PC-9 (cell line): Measurements from ENCODE around the gene KISS1. TPM values are rescaled to one million over a fixed set of nuclear protein-coding genes. Genes with fewer than 3 reads are reported as not detected.
A peak's percentile ranks its signal among the peaks of the same experiment; 100 is the strongest.

Experiments
- BruUV-seq: library from RNA; stranded (reverse); fragments of 400-500 nt; replicated peaks from 2 replicates; lab custom pipeline; 2021; lab: Mats Ljungman, UMichigan
- CTCF ChIA-PET: fragments of 300-600 bp; sonication (Branson Sonifier 250); formaldehyde crosslinking; loops from one replicate; lab custom pipeline; 2022; ENCODE audit warnings: antibody characterized with exemption; lab: Charles Lee
- POLR2A ChIA-PET: fragments of 300-600 bp; sonication (Branson Sonifier 250); formaldehyde crosslinking; loops from one replicate; lab custom pipeline; 2022; ENCODE audit warnings: antibody characterized with exemption; ENCODE audit not compliant: unreplicated experiment; lab: Charles Lee
- DNase-seq, 2 experiments: peaks; one replicate each; pipeline versions ENCODE4 v3.0.0 to v3.0.0-alpha.2; 2015 to 2022; ENCODE audit warnings: mixed read lengths in 1 of 2
- H2AFZ ChIP-seq: fragments of 200-600 bp; sonication (generic); 2 replicates; pipeline ENCODE4 v1.8.1; 2017; ENCODE audit warnings: antibody characterized with exemption
- H3F3A ChIP-seq: fragments of 200-600 bp; sonication (generic); 2 replicates; pipeline ENCODE4 v1.8.1; 2017; ENCODE audit warnings: antibody characterized with exemption, mild to moderate bottlenecking, low read depth; ENCODE audit not compliant: insufficient read depth
- H3K27ac ChIP-seq: fragments of 200-600 bp; sonication (generic); 2 replicates; pipeline ENCODE4 v1.6.1; 2016; ENCODE audit warnings: mixed run types
- H3K27me3 ChIP-seq: fragments of 200-600 bp; sonication (generic); 2 replicates; pipeline ENCODE4 v1.6.1; 2016; ENCODE audit warnings: low read depth, mixed run types; ENCODE audit not compliant: insufficient read depth
- H3K36me3 ChIP-seq: fragments of 200-600 bp; sonication (generic); 2 replicates; pipeline ENCODE4 v1.6.1; 2016; ENCODE audit warnings: low read depth, mixed run types
- H3K4me1 ChIP-seq: fragments of 200-600 bp; sonication (generic); replicated peaks from 2 replicates; pipeline ENCODE4 v1.6.1; 2016; ENCODE audit warnings: mixed run types; ENCODE audit not compliant: insufficient read depth
- H3K4me2 ChIP-seq: fragments of 200-600 bp; sonication (generic); 2 replicates; pipeline ENCODE4 v1.6.1; 2017; ENCODE audit warnings: mixed run types
- H3K4me3 ChIP-seq: fragments of 200-600 bp; sonication (generic); 2 replicates; pipeline ENCODE4 v1.6.1; 2016; ENCODE audit warnings: mixed run types
- H3K79me2 ChIP-seq: fragments of 200-600 bp; sonication (generic); 2 replicates; pipeline ENCODE4 v1.6.1; 2017; ENCODE audit warnings: low read depth, mixed run types
- H3K9me2 ChIP-seq: fragments of 200-600 bp; sonication (generic); 2 replicates; pipeline ENCODE4 v1.8.1; 2017; ENCODE audit warnings: mild to moderate bottlenecking; ENCODE audit not compliant: insufficient read depth
- H3K9me3 ChIP-seq: fragments of 200-600 bp; sonication (generic); 2 replicates; pipeline ENCODE4 v1.8.1; 2016; ENCODE audit warnings: low read depth; ENCODE audit not compliant: insufficient read depth
- H4K20me1 ChIP-seq: fragments of 200-600 bp; sonication (generic); 2 replicates; pipeline ENCODE4 v1.8.1; 2017; ENCODE audit not compliant: insufficient read depth
- EZH2 ChIP-seq: fragments of 200-600 bp; sonication (generic); IDR thresholded peaks from 2 replicates; pipeline ENCODE4 v1.8.0; 2017; ENCODE audit warnings: antibody characterized with exemption, low read depth
- intact Hi-C: fragments of 100-400 bp; cut with micrococcal nuclease; formaldehyde crosslinking; loops from one replicate; pipeline ENCODE4 v1.10.0; 2022; ENCODE audit not compliant: unreplicated experiment
- total RNA-seq: library from RNA; stranded (reverse); gene quantifications from 2 replicates; pipeline ENCODE4 v1.2.3, GENCODE V29; 2021
- TF ChIP-seq, protein P1 (sequence below): fragments of 200-600 bp; sonication (generic); conservative IDR thresholded peaks from 2 replicates; pipeline ENCODE4 v1.6.1; 2017; ENCODE audit warnings: mixed run types, antibody characterized with exemption, mild to moderate bottlenecking, moderate library complexity

Gene KISS1
- total RNA-seq, 1 experiment from 2014 or later = 5.2 TPM

DNA sequence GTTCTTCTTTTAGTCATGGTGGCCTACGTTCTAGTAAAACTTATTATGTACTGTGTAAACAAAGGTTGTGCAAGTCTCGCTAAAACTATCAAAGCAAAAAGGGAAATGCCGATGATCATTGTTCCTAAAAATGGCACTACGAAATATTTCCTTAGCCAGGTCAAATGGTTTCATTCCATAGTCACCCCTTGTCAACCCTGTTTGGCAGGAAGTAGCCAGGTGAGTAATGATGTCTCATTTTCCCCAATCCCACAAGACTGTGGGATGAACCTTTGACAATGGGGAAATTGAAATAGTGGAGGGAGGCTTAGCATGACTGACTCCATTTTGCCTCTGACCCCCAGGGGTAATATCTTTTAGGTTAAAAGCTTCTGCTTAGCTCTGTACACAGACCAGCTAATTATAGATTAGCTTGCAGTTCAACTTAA, 24.5 kb downstream of the KISS1 start:
- TF ChIP-seq EZH2 = no peak
- TF ChIP-seq, protein P1, sequence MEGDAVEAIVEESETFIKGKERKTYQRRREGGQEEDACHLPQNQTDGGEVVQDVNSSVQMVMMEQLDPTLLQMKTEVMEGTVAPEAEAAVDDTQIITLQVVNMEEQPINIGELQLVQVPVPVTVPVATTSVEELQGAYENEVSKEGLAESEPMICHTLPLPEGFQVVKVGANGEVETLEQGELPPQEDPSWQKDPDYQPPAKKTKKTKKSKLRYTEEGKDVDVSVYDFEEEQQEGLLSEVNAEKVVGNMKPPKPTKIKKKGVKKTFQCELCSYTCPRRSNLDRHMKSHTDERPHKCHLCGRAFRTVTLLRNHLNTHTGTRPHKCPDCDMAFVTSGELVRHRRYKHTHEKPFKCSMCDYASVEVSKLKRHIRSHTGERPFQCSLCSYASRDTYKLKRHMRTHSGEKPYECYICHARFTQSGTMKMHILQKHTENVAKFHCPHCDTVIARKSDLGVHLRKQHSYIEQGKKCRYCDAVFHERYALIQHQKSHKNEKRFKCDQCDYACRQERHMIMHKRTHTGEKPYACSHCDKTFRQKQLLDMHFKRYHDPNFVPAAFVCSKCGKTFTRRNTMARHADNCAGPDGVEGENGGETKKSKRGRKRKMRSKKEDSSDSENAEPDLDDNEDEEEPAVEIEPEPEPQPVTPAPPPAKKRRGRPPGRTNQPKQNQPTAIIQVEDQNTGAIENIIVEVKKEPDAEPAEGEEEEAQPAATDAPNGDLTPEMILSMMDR = no peak
- Histone ChIP-seq H3K79me2 (peaks cover 27% of the 10 kb centered on the region), H3K9me2 (no peaks in the 10 kb centered on the region), H3K4me1 (peaks cover 53% of the 10 kb centered on the region), H3K36me3 (peaks cover 10% of the 10 kb centered on the region; the same call in 1 of the 2 replicates), H3K27me3 (no peaks in the 10 kb centered on the region), H3K27ac (peak overlapping the region; percentile 88), H3K9me3 (peaks cover 24% of the 10 kb centered on the region), H4K20me1 (no peaks in the 10 kb centered on the region), H3K4me3 (no peak overlapping the region), H2AFZ (no peak overlapping the region), H3F3A (peaks cover 22% of the 10 kb centered on the region), H3K4me2 (peak overlapping the region; percentile 58)
- ChIA-PET POLR2A (no interaction called here), CTCF (interaction anchor here (0.9 to 1.6 kb wide), 2 partner anchors 19 to 27 kb away, joined by 3 to 5 read pairs; no protein-coding TSS in a partner anchor)
- intact Hi-C loops = loop anchor here (1.0 to 5.0 kb wide), 3 partner anchors 19 to 336 kb away; no protein-coding TSS in a partner anchor
- no TSS peak for BruUV-seq
- DNase-seq = peak; percentile 68 to 99

- Histone ChIP-seq H3K79me2 (peaks cover 15% of the 10 kb centered on the region), H3K9me2 (no peaks in the 10 kb centered on the region), H3K36me3 (peaks cover 10% of the 10 kb centered on the region; the same call in 1 of the 2 replicates), H3K4me2 (peak overlapping the region; percentile 6; the same call in 1 of the 2 replicates), H4K20me1 (no peaks in the 10 kb centered on the region), H3K27ac (peak overlapping the region; percentile 88), H3K27me3 (no peaks in the 10 kb centered on the region), H3K4me1 (peaks cover 45% of the 10 kb centered on the region), H3K9me3 (peaks cover 24% of the 10 kb centered on the region), H3K4me3 (no peak overlapping the region), H2AFZ (no peak overlapping the region), H3F3A (peaks cover 22% of the 10 kb centered on the region)
- no peak for DNase-seq
- TF ChIP-seq, protein P1 = no peak
- TF ChIP-seq EZH2 = no peak
- ChIA-PET CTCF (no interaction called here), POLR2A (interaction anchor here (0.6 kb wide), 1 partner anchor 224 kb away, joined by 3 read pairs; no protein-coding TSS in a partner anchor)
- BruUV-seq = no TSS peak
- intact Hi-C loops = loop anchor here (1.0 to 5.0 kb wide), 2 partner anchors 28 to 337 kb away; no protein-coding TSS in a partner anchor
Observed at GRCh38 chr1:204170494-204171155, 25.7 kb downstream of the KISS1 start.

DNA sequence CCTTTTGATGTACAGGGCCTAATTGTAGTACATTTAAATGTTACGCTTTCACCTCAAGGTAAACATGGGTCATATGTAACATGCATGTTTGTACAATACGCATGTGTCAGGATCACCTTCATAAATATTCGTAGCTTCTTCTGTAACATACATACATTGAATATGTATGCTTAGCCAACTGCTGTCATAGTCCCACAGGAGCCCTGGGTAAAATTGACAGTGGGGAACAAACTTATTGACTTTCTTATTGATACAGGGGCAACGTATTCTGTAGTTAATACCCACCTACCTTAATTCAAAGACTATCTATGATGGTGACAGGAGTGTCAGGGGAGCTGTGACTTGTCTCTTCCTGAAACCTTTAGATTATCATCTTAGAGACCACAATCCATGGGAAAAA, 26.4 kb downstream of the KISS1 start:
- H3K27ac ChIP-seq = peak overlapping the region; percentile 88; the same call in 1 of the 2 replicates
- no peak overlapping the region for H3K4me3 ChIP-seq
- no peaks in the 10 kb centered on the region for H3K27me3 ChIP-seq
- intact Hi-C loops = loop anchor here (5.0 kb wide), 1 partner anchor 337 kb away; no protein-coding TSS in a partner anchor
- POLR2A ChIA-PET = interaction anchor here (0.6 kb wide), 1 partner anchor 224 kb away, joined by 3 read pairs; no protein-coding TSS in a partner anchor
- no peaks in the 10 kb centered on the region for H4K20me1 ChIP-seq
- no peak for DNase-seq
- TF ChIP-seq, protein P1 = no peak
- no peak for TF ChIP-seq EZH2
- H3K9me2 ChIP-seq = no peaks in the 10 kb centered on the region
- H3K4me2 ChIP-seq = no peak overlapping the region
- peaks cover 44% of the 10 kb centered on the region for H3K4me1 ChIP-seq
- peaks cover 10% of the 10 kb centered on the region; the same call in 1 of the 2 replicates for H3K36me3 ChIP-seq
- peaks cover 7% of the 10 kb centered on the region; the same call in 1 of the 2 replicates for H3K79me2 ChIP-seq
- peaks cover 22% of the 10 kb centered on the region for H3F3A ChIP-seq
- no peak overlapping the region for H2AFZ ChIP-seq
- BruUV-seq = no TSS peak
- CTCF ChIA-PET = no interaction called here
- peaks cover 24% of the 10 kb centered on the region for H3K9me3 ChIP-seq
